NCI-H2081 treated with DMSO at 0.1 percent for 48 hours (cell line): Measurements from ENCODE around the gene ACVR1.

Experiments used
- DNase-seq: peaks from one replicate; lab custom pipeline; 2025; lab: John Stamatoyannopoulos, UW

ACVR1 gene

DNA sequence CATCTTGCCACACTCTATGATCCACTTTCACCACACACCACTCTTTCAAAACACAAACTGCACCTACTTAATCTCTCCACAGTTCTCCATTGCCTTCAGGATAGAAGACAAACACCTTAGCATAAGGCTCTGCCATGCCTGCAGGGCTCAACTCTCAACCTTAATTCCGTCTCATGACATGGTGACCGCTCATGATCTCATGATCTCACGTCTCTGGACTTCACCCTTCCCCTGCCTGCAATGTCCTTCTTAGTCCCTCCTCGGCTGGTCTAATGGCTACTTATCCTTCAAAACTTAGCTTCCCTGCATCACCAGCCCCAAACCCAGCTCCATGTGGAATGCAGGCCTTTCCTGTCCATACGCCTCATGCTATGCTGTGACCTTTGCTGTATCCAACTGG, 85.3 kb downstream of the ACVR1 start:
- DNase-seq: no peak

DNA sequence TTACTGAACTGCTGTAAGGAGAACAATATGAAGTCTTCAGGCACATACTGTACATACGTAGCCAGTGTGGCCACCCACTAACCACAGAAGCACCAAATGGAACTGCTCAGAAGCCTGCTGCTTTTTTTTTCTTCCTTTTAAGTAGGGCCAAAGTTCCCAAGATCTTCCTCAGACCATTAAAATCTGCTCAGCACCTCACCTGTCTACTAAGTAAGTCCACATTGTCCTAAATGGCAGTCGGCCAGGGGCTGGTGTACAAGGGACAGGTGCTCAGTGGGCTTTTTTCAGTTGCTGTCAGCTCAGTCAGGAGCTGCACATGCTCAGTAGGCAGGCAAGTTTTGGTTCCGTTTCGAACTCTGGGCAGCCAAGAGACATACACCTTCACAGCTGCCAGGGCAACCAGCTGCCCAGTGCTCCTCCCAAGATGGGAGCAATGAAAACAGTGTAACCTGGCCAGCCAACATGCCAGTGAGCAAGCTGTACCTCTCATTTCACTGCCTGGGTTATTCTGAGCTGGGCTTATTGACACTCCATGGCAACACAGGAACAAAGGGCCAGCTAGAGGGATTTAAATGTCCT, 86.1 kb downstream of the ACVR1 start:
- DNase-seq: no peak

DNA sequence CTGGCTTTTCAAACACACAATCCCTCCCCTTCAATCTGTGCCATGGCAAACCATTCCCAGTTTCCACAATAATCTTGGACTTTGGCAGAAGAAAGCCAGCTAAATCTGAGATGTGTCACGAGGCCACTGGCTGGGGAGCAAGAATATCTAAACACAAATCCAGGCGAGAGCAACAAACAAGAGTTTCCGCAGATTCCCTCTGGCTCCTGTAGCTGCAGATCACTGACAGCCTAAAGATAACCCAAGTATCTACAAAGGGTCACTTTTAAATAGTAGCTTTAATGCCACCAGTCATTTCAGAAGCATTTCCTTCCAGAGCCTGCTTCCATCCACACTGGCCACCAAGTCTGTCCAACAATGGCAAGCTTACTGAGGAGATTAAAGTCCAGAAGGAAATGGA, 86.9 kb downstream of the ACVR1 start:
- no peak for DNase-seq

DNA sequence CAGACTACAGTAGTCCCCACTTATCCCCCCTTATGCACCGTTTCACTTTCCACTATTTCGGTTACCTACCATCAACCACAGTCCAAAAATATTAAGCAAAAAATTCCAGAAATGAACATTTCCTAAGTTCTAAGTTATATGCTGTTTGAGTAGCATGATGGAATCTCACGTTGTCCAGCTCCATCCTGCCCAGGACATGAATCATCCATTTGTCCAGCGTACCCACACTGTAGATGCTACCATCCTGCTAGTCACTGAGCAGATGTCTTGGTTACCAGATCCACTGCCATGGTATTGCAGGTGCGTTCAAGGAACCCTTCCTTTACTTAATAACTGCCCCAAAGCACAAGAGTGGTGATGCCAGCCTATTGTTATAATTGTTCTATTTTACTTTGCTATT, 87.9 kb downstream of the ACVR1 start:
- no peak for DNase-seq

DNA sequence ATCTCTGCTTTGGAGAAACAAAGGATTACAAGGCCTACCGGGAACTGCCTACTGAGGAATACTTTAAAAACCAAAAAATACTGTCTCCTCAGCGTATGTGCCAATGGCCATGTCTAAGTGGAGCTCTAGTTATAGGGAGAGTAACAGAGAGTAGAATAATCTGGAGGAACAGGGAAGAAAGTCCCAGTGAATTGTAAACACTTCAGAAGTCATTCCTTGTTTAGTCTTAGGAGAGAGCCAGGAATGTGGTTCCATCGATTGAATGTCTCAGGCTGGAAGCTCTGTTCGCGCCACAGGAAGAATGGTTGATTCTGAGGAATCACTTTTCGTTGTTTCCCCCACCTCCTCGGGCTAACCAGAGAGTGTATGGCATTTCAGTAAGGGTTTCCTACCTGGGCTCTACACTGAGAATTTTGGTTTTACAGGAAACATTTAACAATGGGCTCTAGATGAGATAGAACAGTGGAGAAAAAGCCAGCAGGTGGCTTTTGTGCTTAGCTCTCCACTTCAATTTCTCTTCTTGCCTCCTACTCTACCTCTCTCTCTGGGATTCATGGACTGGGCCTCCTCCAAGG, 88.7 kb downstream of the ACVR1 start:
- DNase-seq: no peak

DNA sequence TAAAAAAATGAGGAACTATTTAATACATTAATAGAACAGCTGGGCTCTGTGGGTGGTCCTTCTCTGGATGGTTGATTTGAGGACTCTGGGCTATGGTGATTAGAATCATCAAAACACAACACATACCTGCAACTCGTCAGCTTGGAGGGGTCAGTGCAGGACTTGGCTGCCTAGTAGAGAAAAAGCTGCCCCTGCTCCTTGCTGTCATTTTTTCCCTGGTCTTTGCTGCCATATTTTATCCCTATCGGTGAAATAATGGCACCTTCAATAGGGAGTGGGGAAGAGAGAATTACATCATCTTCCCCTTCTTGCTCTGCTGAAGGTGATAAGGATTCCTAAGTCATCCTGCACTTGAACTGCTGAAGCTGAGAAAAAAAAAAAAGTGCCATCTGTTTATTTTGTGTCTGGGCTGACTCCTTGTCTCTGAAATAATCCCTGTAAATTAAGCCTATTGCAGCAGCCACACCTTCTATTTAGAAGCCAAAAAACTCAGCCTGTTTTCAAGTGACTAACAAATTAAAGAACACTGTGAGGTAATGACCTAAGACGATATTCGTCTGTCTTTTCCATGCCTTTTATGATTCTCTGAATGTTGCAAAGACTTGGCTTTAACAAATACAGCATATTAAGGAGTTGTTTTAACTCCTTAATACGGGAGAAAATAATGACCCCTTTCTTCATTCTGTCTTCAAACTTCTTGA, 89.3 kb downstream of the ACVR1 start:
- no peak for DNase-seq

DNA sequence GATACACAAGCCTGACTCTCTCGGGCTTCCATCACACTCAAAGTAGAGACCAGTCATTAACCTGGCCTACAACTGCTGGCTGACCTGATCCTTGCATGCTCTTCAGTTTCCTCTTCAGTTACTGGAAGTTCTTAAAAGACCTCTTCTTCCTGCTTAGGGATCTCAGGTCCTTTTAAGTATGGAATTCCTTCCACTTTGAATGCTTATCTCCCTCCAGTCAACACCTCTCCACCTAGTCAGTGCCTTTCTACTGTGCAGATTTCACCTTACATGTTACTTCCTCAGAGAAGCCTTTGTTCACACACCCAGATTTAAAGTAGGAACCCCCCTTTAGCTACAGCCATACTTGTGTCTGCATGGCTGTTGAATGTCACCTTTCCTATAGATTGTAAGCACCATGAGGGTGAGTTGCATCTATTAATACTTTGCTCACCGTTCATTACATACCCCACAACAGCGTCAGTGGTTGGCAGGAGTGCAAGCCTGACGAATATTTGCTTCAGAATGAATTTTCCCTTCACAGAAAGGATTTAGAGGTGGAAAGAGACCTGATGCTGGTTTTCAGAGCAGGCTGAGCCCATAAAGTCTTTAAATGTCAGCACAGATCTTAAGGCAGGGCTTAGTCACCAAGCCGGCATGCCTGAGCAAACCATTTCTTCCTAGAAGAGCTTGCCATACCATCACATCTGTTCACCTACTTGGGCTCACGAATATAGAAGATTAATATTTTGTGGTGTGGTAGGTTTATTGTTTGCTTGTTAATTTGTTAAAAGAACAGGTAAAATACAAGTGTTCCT, 90.1 kb downstream of the ACVR1 start:
- DNase-seq: no peak

DNA sequence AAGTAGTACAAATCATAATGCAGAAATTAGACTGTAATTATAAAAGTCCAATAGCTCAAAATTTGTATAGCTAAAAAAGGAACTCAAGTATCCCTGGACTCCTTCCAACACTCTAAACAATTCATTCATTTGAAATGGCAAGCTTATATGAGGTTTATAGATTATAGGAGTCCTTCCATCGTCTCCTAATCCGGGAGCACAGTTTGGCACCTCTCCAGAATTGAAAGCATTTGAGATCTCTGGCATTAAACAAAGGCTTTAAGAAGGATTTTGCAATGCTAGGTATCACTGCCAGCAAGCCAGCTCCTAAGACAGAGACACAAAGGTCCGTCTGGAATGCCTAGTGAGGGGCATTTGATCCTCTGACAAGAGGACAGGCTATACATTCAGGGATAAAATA, 90.9 kb downstream of the ACVR1 start:
- no peak for DNase-seq

DNA sequence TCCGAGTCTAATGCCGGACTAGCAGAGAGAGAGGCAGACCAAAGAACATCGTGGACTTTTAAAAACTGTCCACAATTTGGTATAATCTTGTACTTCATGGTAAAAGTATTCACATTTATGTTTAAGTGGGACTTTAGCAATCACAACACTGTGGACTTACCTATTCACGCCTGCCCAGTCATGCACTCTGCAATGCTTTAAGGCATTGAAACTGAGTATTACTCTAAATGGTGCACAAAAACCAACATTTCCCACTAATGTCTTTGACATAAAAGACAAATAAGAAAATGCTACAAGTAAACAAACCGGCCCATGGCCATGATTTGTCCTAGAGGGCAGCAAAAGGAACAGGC, 91.3 kb downstream of the ACVR1 start:
- no peak for DNase-seq

DNA sequence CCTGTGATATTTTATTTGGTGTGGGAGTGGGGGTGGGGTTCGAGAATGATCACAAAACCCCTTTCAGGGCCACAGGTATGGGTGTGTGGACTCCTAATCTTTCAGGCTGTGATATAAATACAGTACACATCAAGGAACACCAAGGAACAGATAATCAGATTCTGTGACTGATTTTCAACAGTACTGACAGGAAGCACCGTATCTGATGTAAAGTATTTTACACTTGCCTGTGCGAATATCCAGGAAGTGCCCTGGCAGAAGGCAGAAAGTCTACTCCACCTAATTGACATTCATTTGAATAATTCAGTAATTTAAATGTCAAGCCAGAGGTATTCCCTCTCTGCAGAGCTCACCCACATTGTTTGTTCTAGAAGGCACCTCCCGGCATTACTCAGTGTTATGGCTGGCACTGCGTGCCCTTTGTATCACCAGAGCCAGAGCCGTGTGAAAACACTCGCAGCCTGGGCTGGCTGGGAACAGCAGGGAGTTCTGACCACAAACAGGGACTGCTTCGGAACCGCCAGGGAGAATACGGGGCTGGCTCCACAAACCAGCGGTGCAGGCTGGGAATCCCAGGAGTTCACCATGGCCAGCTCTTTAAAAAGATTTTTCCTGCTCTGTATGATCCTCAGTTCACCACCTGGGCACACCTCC, 91.8 kb downstream of the ACVR1 start:
- DNase-seq: no peak

DNA sequence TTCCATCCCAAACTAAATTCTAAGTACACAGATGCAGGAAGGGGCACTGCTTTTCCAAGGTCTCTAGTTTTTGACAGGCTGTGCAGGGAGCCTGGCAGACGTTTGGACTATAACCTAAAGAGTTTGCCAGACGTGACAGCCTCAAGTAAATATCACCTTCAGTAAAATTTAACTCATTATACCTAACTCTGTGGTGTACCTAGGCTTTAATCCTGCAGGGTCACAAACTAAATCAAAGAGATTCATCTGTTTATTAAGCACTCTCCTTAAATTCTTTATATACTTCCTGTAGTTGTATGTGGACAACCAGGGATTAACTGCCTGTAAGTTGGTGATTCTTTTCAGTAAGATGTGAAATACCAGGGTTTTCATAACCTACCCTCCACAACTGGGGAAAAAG, 92.9 kb downstream of the ACVR1 start:
- no peak for DNase-seq

DNA sequence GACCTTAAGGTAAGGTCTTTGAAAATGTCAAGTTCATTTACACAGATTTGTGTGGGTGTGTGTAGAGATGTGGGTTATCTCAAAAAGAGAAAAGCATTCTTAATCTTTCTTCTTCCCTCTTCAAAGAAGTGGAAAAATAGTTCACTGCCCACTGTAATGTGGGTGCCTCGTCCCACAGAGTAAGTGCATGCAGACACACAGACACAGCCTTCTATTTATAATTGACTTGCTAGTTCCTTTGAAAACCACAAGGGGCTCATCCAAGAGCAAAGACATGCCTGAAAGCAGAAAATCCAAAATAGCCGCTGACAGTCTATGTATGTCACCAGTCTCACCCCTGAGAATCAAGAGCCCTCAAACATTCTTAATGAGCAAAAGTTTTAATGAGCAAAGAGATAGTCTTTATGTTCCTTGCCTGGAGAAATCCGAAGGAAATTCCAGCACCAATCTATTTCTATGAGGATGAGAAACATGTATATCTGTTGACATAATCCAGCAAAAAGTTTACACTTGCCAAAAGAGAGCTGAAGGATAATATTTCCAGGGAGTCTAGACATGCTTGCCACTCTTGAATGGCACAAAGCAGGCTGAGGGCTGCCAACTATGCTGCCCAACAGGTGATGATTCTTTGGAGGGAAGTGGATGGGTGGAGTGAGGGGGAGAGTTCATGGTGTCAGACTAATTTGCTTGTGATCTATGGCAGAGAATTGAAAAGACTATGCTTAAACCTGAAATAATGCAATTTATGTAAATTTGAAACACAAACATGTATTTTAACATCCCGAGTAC, 93.9 kb downstream of the ACVR1 start:
- DNase-seq: no peak

DNA sequence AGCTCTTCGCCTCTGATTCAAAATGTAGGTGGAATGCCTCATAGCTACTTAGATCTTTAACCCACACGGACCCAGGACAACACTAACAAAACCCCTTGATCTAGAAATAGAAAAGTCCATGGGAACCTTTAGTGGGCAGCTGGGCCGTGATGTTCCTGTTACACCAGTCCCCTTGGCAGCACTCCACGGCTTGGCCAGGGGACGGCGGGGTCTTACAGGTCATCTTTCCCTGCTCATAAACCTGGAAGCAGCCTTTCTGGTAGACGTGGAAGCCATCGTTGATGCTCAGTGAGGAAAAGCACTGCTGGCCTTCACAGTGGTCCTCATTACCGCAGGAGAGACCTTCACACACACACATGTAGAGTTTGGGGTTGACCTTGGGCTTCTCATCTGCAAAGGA, 95.9 kb downstream of the ACVR1 start:
- no peak for DNase-seq

DNA sequence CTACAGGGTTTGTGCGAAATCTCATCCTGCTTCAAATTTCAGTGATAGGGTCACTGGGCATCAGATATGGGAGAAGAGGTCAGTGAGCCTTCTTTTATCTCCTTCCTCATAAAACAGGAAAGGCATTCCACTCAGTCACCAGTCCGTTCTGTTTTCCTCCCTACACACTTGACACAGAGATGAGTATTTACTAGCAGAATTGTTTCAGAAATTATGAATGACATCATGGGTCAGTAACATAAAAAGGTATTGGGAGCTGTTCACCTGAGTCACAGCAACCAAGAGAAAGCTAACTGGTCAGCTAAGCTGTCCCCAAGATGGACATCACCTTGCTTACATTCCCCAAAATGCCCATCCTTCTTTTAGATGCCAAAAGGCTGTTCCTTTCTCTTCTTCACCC, 96.3 kb downstream of the ACVR1 start:
- DNase-seq: no peak

DNA sequence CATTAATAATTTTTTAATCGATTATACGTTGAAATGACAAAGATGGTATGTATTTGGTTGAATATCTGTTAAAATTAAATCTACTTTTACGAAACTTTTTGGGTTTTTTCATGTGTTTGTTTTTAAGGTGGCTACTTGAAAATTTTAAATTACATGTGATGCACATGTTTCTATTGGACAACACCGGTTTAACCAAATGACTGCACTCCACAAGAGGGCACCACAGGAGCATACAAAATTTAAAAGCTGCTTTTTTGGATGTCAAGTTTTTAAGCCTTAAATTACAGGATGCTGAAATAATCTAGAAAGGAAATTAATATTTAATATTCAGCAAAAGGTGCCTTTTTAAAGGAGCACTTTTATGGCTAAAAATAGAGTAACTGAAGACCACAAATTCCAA, 98.7 kb downstream of the ACVR1 start:
- no peak for DNase-seq

DNA sequence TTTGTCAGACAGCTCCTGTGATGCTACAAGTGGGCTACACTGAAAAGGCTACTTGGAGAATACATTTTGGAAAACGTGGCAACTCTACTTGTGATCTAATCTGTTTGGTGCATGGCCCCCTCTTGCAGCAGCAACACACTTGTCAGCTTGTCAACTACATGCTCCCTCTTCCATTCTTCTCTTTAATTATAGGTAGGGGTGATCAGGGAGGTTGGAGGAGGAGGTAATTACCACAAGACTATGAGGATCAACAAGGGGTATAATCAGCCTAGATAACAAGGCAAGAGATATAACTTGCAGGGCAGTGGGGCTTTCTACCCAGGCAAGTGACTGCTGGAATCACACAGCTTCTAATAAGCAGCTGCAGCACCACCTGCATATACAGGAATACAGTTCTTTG, 104.9 kb downstream of the ACVR1 start:
- no peak for DNase-seq

DNA sequence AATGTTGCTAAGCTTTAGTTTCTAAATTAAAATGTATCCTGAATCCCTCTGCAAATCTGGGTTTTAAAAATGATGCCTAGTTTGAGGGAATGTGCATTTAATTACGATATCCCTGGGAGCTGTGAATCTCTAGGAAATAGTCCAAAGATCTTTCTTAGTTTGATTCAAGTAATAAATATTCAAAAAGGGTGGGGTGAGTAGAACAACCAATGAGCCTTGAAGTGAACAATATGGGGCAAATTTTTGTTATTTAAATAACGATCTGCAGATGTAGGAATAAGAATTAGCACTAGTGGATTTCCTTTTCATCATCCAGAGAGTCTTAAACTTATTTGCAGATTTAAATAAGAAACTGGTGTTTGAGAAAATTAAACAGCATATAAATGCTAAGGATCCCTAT, 106.3 kb downstream of the ACVR1 start:
- DNase-seq: no peak

DNA sequence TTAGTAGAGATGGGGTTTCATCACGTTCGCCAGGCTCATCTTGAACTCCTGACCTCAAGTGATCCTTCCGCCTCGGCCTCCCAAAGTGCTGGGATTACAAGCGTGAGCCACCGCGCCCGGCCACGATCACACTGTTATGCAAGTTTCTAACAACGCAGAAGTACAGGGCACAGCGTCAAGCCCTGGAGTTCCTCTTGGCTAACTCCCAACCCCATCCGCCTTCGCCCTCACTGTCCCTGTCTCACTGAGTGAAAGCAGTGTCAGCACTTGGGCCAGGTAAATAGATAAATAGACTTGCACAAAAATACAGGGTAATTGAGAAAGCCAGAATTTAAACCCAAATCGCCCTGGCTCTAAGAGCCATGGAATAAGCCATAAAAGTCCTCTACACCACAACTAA, 111.7 kb downstream of the ACVR1 start:
- DNase-seq: no peak

DNA sequence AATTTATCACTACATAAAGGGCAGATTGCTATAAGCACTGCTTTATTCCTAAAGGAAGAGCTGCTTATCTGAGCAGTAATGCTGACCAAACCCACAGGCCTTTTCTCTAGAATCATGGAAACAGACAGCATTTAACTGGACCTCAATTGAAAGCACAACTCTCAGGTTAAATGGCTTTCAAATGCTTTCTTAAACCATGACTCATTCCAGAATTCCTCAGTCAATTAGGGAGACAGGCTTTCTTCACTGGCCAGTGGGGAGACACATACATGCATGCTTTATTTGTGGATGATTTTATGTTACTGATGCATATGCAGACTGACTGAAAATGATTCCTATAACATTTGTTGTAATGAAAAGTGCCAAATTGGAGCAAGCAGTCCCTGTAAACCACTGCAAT, 114.6 kb downstream of the ACVR1 start:
- no peak for DNase-seq

DNA sequence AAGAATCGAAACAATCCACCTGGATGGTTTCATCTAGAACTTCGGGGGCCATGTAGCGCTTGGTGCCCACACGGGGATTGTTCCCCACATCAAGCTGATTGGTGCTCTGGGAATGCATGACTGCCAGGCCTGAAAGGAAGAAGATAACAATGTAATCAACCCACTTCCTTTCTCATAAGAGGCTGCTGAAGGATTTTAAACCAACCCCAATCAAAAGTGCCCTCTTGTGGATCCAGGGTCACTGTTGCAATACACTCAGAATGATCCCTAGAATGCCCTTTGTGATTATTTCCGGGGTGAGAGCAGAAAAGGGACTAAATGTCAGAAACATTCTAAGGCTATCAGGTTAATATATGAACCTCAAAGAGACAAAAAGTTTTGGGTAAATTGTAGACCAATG, 115.2 kb downstream of the ACVR1 start:
- no peak for DNase-seq

DNA sequence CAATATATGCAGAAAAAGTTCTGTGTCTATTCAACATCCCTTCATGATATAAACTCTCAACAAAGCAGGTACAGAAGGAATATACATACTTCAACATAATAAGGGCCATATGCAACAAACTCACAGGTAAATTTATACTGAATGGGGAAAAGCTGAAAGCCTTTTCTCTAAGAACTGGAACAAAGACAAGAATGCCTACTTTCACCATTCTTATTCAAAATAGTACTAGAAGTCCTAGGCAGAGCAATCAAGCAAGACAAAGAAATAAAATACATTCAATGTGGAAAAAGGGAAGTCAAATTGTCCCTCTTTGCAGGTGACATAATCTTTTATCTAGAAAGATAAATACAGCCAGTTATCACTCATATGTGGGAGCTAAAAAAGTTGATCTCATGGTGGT, 116.3 kb downstream of the ACVR1 start:
- no peak for DNase-seq

DNA sequence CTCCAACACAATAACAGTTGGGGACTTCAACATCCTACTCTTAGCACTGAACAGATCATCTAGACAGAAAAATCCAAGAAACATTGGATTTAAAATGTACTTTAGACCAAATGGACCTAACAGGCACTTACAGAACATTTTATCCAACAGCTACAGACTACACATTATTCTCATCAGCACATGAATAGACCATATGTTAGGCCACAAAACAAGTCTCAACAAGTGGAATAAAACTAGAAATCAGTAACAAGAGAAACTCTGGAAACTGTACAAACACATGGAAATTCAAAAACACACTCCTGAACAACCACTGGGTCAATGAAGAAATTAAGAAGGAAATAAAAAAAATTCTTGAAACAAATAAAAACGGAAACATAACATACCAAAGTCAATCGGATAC, 117.5 kb downstream of the ACVR1 start:
- DNase-seq: no peak
